ENCODE data around the gene R3HCC1L.

- TF ChIP-seq CTCF (conservative IDR thresholded peaks at IDR 0.05 in 1 of 2, IDR thresholded peaks at IDR 0.05 in 1 of 2; ENCODE audit: extremely low read depth in 1 of 2, insufficient read depth in 1 of 2, low read depth in 1 of 2, low read length in 2 of 2) (no peak), EZH2 (IDR thresholded peaks at IDR 0.05; ENCODE audit: borderline replicate concordance, low read length) (no peak)
These were observed 15.4 kb downstream of the R3HCC1L start for GRCh38 chr10:98149858-98150257.

Measured in mammary epithelial cell (primary cell).